GM21390 (cell line): ENCODE results near the gene ADGRE3.
"Not testable (repeated sequence)": the region's sequence is repeated elsewhere in the genome, so short reads cannot be mapped to it uniquely, and the experiment has no call there.

Experiments
- ATAC-seq: cut with Tn5 transposase; IDR thresholded peaks from one replicate; pipeline ENCODE4 v1.9.1; 2021; ENCODE audit not compliant: unreplicated experiment

ADGRE3 gene

GRCh38 chr19:14603990-14604387 lies 70.7 kb downstream of the ADGRE3 start:
- ATAC-seq, result peak; percentile 88

- ATAC-seq, result no peak
Observed at GRCh38 chr19:14599548-14600147, 75.0 kb downstream of the ADGRE3 start.

DNA sequence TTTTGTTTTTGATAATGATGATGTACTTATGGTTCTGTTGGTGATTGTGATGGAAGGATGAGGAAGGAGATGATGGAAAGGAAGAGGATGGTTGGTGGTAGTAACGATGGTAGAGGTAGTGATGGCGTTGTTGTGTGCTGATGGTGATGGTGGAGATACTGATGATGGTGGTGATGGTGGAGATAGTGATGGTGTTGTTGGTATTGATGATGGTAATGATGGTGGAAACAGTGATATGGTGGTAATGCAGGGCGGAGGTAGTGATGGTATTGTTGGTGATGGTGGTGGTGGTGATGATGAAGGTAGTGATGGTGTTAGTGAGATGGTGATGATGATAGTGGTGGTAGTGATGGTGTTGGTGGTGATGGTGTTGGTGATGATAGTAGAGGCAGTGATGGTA lies 79.1 kb downstream of the ADGRE3 start:
- no peak for ATAC-seq

- ATAC-seq, result not testable (repeated sequence)
Observed at GRCh38 chr19:14589433-14589832, 85.2 kb downstream of the ADGRE3 start.

DNA sequence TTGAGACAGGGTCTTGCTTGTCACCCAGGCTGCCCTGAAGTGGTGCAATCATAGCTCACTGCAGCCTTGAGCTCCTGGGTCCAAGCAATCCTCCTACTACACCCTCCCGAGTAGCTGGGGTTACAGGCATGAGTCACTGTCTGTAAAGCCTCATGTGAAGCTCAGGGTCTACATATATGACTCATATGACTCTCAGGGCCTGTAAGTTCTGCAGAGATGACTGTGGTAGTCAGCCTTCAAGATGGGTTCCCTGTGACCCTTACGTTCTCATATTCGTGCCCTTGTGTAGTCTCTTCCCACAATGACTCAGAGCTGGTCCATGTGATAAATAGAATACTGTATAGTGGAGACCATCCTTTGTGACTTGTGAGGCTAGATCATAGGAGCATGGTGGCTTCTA lies 89.5 kb downstream of the ADGRE3 start:
- ATAC-seq, result peak; percentile 67

DNA sequence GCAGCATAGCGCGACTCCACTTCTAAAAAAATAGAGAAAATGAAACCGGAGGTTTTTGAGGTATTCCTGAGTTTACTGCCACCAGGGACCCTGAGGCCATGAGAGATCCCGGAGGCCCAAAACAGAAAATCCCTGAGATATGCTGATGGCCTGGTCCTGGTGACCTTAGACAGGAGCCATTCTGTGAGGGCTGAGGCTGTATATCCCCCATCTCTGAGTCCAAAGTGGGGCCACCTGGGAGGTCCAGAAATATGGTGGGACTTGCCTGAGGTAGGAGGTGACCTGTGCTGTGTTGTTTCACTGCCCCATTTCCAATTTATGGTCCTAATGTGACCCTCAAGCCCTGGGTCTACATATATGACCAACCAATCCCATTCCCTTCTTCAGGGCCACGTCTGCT lies 90.3 kb downstream of the ADGRE3 start:
- ATAC-seq, result not testable (repeated sequence)

GRCh38 chr19:14582894-14583340 lies 91.7 kb downstream of the ADGRE3 start, which contains the start of gene CLEC17A:
CLEC17A (plus strand) TSS chr19:14583084; CDS start chr19:14583161, 77 bp downstream.
- ATAC-seq, result no peak

DNA sequence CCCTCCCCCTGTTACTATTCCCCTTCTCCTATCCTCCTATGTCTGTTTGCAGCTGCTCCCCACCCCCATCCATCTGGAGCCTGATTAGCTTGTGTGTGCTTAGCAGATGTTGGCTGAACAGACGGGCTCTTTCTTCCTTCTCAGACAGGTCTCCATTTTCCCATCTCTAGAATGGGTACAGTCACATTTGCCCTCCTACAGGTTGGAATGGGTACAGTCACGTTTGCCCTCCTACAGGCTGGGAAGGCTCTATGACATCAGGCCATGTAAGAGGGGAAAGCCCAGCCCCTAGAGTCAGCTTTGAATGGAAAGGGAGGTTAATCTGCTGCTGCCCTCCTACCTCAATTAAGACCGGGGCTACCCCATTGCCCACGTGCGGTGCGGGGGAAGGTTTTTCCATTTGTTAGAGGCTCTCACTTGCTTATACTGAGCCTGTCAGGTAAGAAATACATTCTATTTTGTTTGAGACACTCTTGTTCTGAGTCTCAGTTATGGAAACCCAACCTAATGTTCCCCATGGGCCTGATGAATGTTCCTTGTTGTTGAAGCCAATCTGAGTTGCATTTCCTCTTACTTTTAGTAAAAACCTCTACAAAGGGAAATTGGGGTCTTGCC lies 93.9 kb downstream of the ADGRE3 start:
- no peak for ATAC-seq

DNA sequence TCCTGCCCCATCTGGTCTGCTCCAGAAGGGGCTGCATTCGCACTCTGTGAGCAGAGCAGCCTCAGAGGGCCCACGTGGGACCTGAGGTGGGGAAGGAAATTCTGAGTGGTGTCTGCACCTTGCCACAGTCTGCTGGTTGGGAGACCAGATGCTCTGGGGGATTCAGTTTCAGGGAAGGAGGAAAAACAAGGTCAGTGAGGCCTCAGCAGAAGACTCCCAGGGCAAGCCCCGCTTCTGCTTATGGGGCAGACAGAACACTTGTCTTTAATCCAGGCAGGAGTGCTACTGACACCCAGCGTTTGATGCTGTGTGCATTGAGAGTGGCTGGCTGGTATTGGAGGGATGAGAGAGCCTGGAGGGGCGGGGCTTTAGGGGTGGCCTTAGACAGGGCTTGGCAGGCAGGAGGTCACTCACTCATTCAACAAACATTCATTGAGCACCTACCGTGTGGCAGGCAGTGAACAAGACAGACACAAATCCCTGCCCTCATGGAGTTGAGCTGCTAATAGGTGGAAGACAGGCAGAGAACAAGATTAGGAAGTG lies 96.7 kb downstream of the ADGRE3 start:
- no peak for ATAC-seq

DNA sequence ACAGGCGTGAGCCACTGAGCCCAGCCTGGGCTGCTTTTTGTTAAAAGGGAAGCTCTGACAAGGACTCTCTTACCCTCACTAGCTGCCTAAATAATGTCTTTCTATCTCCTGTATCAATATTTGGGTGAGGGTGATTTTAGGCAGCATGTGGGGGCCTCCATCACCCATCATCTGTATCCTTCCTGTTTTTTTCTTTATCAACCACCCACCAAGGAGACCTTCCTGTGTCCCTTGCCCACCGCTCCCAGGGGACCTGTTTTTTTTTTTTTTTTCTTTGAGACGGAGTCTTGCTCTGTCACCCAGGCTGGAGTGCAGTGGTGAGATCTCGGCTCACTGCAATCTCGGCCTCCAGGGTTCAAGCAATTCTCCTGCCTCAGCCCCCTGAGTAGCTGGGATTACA lies 97.4 kb downstream of the ADGRE3 start:
- no peak for ATAC-seq

GRCh38 chr19:14576363-14576762 lies 98.3 kb downstream of the ADGRE3 start:
- ATAC-seq, result no peak

DNA sequence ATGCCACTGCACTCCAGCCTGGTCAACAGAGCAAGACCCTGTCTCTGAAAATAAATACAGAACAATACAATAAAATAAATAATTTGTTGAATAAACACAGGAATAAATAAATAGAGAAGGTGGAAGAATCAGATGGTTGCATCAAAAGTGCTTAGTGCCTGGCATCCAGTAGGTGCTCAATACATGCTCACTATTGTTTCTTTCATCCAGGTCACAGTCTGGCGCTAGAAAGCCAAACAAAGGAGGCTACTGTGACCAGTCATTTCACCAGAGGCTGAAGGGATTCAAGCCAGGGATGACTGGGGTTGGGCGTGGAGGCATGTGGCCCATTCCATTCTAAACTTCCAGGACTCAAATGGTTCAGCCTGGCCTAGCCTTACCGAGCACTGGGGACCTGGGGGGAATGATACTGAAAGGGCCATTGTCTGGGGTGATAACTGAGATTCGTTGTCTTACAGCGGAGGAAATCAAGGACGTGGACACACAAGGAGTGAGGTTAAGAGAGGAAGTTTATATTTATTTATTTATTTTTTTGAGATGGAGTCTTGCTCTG lies 99.1 kb downstream of the ADGRE3 start:
- no peak for ATAC-seq

DNA sequence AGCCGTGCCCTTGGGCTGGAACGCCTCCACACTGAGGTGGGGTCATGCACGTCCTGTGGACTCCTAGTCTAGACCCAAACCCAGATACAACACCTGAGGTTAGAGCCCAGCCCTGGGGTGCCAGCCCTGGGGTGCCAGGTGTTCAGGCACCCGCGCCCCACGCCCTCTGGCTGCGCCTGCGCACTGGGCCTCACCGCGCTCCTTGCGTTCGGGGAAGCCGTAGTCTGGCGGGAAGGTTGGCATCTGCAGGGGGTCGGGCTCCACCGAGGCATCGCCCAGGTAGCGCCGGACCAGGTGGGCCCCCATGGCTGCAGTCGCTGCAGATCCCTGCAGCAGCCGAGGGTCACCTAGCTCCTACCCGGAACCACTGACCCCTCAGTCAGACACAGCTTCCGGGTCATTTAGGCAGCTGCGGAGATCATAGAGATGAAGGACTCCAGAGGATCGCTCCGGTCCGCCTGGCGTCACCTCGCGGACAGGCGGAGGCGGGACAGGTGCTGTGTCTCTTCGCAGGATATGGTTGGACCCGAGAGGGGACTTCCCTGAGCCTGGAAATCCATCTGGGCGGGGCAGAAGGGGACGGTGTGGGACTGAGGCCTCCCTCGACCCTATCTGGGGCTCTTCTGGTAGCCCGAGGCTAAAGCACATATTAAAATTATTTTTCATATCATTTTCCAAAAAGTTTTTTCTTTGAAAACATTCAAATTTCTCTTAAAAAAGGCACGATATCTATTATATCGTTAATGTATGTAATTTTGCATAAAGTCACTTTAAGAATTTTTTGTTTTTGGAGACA lies 102.8 kb downstream of the ADGRE3 start, which contains the start of gene NDUFB7:
TSS of gene NDUFB7 (minus strand) at position 372 of the 796 bp plus-strand sequence. CDS start at position 306, 66 bp downstream.
- ATAC-seq, result peak; percentile 89

DNA sequence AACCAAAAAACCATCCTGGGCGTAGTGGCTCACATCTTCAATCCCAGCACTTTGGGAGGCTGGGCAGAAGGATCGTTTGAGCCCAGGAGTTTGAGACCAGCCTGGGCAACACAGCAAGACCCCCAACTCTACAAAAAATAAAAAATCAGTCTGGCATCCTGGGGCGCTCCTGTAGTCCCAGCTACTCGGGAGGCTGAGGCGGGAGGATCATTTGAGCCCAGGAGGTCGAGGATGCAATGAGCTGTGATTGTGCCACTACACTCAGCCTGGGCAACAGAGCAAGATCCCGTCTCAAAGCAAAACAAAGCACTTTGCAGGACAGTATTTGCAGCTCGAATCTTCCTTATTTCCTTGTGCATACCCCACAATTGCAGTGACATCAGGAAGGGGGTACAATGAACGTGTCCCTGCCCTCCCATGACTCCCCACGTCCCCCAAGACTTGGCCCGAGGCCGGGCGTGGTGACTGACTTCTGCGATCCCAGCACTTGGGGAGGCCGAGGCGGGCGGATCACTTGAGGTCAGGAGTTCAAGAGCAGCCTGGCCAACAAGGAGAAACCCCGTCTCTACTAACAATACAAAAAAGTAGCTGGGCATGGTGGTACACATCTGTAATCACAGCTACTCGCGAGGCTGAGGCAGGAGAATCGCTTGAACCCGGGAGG lies 103.6 kb downstream of the ADGRE3 start:
- ATAC-seq, result no peak
